Endodermal cell (in vitro differentiated cells): ENCODE data around the gene AP1G2. TPM values are rescaled to one million over a fixed set of nuclear protein-coding genes. Genes with fewer than 3 reads are reported as not detected.

Source experiments
- DNase-seq: peaks from one replicate; pipeline ENCODE4 v3.0.0-alpha.2; 2017
- H3K27ac ChIP-seq: 2 replicates; pipeline ENCODE4 v1.5.1; 2013; ENCODE audit warnings: mild to moderate bottlenecking, low read depth, low read length, moderate library complexity
- H3K27me3 ChIP-seq: 2 replicates; pipeline ENCODE4 v1.6.1; 2013; ENCODE audit warnings: mild to moderate bottlenecking, low read length, moderate library complexity; ENCODE audit not compliant: insufficient read depth, control insufficient read depth, poor library complexity, severe bottlenecking
- H3K36me3 ChIP-seq: 2 replicates; pipeline ENCODE4 v1.7.0; 2013; ENCODE audit warnings: mild to moderate bottlenecking, low read length, moderate library complexity; ENCODE audit not compliant: control insufficient read depth, insufficient read depth
- H3K4me1 ChIP-seq: one replicate; pipeline ENCODE4 v1.7.0; 2013; ENCODE audit warnings: low read length; ENCODE audit not compliant: control insufficient read depth, insufficient read depth
- H3K4me3 ChIP-seq: 2 replicates; pipeline ENCODE4 v1.5.1; 2013; ENCODE audit warnings: mild to moderate bottlenecking, low read length, moderate library complexity
- H3K9ac ChIP-seq: 2 replicates; pipeline ENCODE4 v1.6.1; 2013; ENCODE audit warnings: mild to moderate bottlenecking, low read length, moderate library complexity; ENCODE audit not compliant: poor library complexity, severe bottlenecking; ENCODE audit errors: extremely low read depth
- H3K9me3 ChIP-seq: 2 replicates; pipeline ENCODE4 v1.6.1; 2013; ENCODE audit warnings: mild to moderate bottlenecking, low read length, moderate library complexity; ENCODE audit not compliant: control insufficient read depth
- H3K27ac Mint-ChIP-seq: 2 replicates; pipeline ENCODE4 v1.8.0; 2020; ENCODE audit warnings: mixed read lengths
- H3K27me3 Mint-ChIP-seq: 2 replicates; pipeline ENCODE4 v1.8.0; 2021; ENCODE audit warnings: mild to moderate bottlenecking, mixed read lengths; ENCODE audit not compliant: insufficient read depth
- H3K36me3 Mint-ChIP-seq: 2 replicates; pipeline ENCODE4 v1.8.0; 2020; ENCODE audit warnings: low read depth, mixed read lengths
- H3K4me1 Mint-ChIP-seq: 2 replicates; pipeline ENCODE4 v1.8.0; 2020; ENCODE audit warnings: mixed read lengths
- H3K4me3 Mint-ChIP-seq: 2 replicates; pipeline ENCODE4 v1.8.0; 2020; ENCODE audit warnings: mild to moderate bottlenecking, moderate library complexity, mixed read lengths
- H3K9me3 Mint-ChIP-seq: 2 replicates; pipeline ENCODE4 v1.8.0; 2020; ENCODE audit warnings: mild to moderate bottlenecking, mixed read lengths
- CTCF ChIP-seq: fragments of 200-600 bp; sonication (generic); conservative IDR thresholded peaks from 2 replicates; pipeline ENCODE4 v1.5.0; 2021; ENCODE audit warnings: antibody characterized with exemption, mild to moderate bottlenecking
- WGBS, 2 experiments: methylation state at CpG; one replicate each; pipeline versions ENCODE4 v1.1.5 to v1.1.7; 2013; ENCODE audit warnings: missing lambda C conversion rate in 2 of 2, mixed read lengths in 1 of 2; ENCODE audit not compliant: insufficient coverage in 1 of 2, insufficient read length in 1 of 2; 5-methylcytosine and 5-hydroxymethylcytosine counted together
- total RNA-seq, 2 donors: library from RNA; stranded (reverse); fragmentation: NEBNext Ultra II Directional in 1 of 2; extraction: Animal tissue kit (Norgen Biotek cat#: 25700) in 1 of 2; gene quantifications; 2 replicates in 1 of 2; 3 replicates in 1 of 2; pipeline ENCODE4 v1.2.1, GENCODE V29; 2021

AP1G2 gene
- total RNA-seq, 2 donors from 2014 or later, result 203 to 209 TPM

GRCh38 chr14:23548351-23549318 lies 19.0 kb downstream of the AP1G2 start:
- 38 to 41% methylated on average over 17 to 18 of the region's 18 CpGs for WGBS, 2 experiments

GRCh38 chr14:23547924-23548323 lies 19.7 kb downstream of the AP1G2 start:
- peaks cover 24% of the 10 kb centered on the region for H3K4me1 Mint-ChIP-seq
- no peak overlapping the region for H3K27ac Mint-ChIP-seq
- no peak for TF ChIP-seq CTCF
- H3K36me3 Mint-ChIP-seq, result peaks cover 4% of the 10 kb centered on the region
- no peaks in the 10 kb centered on the region for H3K9me3 Mint-ChIP-seq
- H3K36me3 ChIP-seq, result peaks cover 5% of the 10 kb centered on the region
- no peaks in the 10 kb centered on the region for H3K4me1 ChIP-seq
- no peak overlapping the region for H3K4me3 ChIP-seq
- H3K4me3 Mint-ChIP-seq, result no peak overlapping the region
- no peaks in the 10 kb centered on the region for H3K9me3 ChIP-seq
- H3K27ac ChIP-seq, result peak overlapping the region; percentile 61
- no peak overlapping the region for H3K9ac ChIP-seq
- WGBS, 2 experiments, result 74 to 79% methylated on average over 2 of the region's 2 CpGs
- no peaks in the 10 kb centered on the region for H3K27me3 ChIP-seq
- H3K27me3 Mint-ChIP-seq, result no peaks in the 10 kb centered on the region
- DNase-seq, result no peak

More at GRCh38 chr14:23548351-23549318, 19.0 kb downstream of the AP1G2 start:
- Histone ChIP-seq H3K36me3 (no peaks in the 10 kb centered on the region), H3K9me3 (no peaks in the 10 kb centered on the region), H3K27ac (peak overlapping the region; percentile 61), H3K27me3 (no peaks in the 10 kb centered on the region), H3K4me1 (no peaks in the 10 kb centered on the region), H3K9ac (no peak overlapping the region), H3K4me3 (no peak overlapping the region)
- peak; percentile 81 for DNase-seq
- TF ChIP-seq CTCF, result no peak
- no peak overlapping the region for H3K27ac Mint-ChIP-seq
- no peaks in the 10 kb centered on the region for H3K27me3 Mint-ChIP-seq
- no peak overlapping the region for H3K4me3 Mint-ChIP-seq
- H3K36me3 Mint-ChIP-seq, result no peaks in the 10 kb centered on the region
- H3K9me3 Mint-ChIP-seq, result no peaks in the 10 kb centered on the region
- H3K4me1 Mint-ChIP-seq, result peaks cover 24% of the 10 kb centered on the region

DNA sequence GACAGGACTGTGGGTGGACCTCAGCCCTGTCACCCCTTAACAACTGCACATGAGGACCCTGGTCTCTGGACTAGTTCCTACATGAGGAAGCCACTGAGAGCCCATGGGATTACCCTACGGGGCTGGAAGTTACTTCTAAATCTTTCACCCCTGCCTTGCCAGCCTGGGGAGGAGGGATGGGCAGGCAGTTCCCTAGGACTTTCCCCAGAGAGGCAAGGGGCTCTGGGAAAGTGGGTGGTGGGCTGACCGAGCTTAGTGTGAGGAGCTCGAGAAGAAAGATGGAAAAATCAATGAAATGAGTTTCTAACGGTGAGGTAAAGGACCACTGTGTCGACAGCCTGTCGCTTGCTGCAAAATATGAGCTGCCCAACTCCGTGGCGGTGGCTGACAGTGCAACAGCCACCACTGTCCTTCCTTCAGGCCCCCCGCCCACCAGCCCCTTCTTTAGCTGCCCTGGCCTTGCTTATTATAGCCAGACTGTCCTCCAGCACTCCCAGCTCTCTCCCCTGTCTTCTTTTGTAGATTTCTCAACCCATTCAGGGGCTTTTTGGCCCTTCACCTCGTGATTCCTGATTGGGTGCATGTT lies 21.0 kb downstream of the AP1G2 start:
- no peak for TF ChIP-seq CTCF
- H3K4me1 ChIP-seq, result no peaks in the 10 kb centered on the region
- H3K4me3 Mint-ChIP-seq, result no peak overlapping the region
- 86 to 88% methylated on average over 7 to 10 of the region's 10 CpGs for WGBS, 2 experiments
- peaks cover 6% of the 10 kb centered on the region for H3K36me3 ChIP-seq
- no peaks in the 10 kb centered on the region for H3K27me3 Mint-ChIP-seq
- no peaks in the 10 kb centered on the region for H3K9me3 ChIP-seq
- H3K4me1 Mint-ChIP-seq, result peaks cover 21% of the 10 kb centered on the region
- DNase-seq, result no peak
- H3K27ac ChIP-seq, result no peak overlapping the region
- H3K27me3 ChIP-seq, result no peaks in the 10 kb centered on the region
- H3K27ac Mint-ChIP-seq, result no peak overlapping the region
- peaks cover 6% of the 10 kb centered on the region for H3K36me3 Mint-ChIP-seq
- H3K9me3 Mint-ChIP-seq, result no peaks in the 10 kb centered on the region
- no peak overlapping the region for H3K4me3 ChIP-seq
- H3K9ac ChIP-seq, result no peak overlapping the region
